HG02852 (cell line): ENCODE data around the gene CELF6.

Experiments
- ATAC-seq: cut with Tn5 transposase; IDR thresholded peaks from one replicate; pipeline ENCODE4 v1.9.1; 2021; ENCODE audit warnings: mild to moderate bottlenecking, moderate library complexity; ENCODE audit not compliant: unreplicated experiment

The CELF6 gene

DNA sequence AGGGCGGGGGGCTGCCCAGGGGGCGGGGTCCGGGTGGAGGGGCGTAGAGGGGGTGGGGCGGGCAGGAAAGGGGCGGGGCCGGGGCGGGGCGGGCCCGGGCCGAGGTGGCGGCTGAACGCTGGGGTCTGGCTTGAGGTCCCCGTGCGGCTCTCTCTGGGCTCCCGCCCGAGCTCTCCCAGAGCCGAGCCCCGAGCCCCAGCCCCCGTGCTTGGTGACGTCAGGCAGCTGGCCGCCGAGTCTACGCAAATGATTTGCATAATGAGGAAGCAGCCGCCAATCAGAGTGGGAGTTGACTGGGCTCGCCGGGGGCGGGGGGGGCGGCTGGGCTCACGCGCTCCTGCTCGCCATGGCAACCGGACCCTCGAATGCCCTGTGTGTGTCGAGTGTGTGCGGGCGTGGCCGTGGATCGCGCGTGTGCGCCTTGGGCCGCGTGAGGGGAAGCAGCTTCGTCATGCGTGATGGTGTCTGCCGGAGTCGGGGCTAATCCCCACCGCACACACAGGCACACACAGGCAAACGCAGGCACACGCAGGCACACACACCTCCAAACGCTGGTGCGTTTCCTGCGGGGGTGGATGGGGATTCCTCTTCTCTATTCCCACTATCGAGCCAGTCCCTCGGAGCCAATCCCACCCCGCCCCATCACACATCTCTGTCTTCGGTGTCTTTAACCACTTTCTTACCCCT is at the start of gene CELF6:
Gene CELF6 (minus strand): TSS at position 173 of the 687 bp plus-strand sequence. CDS start 283 bp downstream, outside the sequence.
- ATAC-seq: peak; percentile 68

DNA sequence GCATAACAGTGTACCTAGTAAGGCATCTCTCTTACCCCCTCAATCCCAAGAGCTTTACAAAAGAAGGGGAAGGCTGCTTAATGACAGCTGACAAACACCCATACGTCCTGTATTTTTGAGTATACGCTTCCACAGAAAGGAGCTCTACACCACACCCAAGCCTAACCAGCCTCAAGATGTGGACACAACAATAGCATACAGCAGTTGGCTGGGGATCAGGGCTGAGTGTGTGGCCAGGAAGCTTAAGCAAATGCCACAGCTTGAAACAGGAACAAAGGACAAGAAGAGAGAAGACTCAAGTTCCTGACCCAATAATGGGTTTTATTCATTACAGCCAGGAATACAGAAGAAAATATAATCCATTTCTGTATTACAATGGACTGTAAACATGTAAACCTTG is 48.9 kb upstream of the CELF6 start:
- ATAC-seq: no peak

- ATAC-seq: no peak
Measured at GRCh38 chr15:72368325-72368724, 48.4 kb upstream of the CELF6 start.

- peak; percentile 86 for ATAC-seq
Measured at GRCh38 chr15:72365844-72366243, 45.9 kb upstream of the CELF6 start.

DNA sequence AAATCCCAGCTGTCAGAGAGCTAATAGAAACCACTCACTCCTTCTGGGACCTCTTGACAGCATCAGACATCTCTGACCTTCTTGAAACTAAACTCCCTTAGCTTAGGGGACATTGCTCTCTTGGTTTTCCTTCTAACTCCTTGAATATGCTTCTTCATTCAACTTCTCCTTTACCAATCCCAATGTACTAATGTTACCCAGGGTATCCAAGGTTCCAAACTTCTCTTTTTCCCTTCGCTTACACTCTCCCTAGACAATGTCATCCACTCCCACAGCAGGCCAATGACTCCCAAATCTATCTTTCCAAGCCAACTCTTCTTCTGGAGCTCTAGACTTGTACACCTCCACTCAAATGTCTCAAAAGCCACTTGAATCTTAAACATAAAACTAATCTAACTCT is 41.2 kb upstream of the CELF6 start:
- ATAC-seq: no peak

DNA sequence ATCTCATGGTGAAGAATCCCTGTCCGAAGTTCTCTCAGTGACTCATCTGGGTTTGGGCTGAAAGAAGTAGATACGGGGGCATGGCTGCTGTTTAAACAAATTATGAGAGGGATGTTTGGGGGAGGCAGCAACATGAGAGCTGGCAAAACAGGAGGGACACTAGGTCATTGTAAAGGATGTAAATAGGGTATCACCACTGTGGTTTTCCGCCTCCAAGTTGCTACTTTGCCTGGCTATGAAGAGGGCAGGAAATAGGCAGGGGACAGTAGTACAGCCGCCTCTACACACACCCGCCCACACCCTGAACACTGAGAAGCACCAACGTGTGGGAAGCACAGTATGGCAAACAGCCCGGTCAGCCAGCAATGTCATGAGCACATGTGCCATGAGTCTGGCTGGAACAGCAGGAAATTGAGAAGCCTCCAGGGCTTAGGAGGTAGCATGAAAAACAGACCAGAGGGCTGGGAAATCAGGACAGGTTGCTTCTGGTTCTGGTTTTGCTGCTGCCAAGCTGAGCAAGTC is 38.8 kb upstream of the CELF6 start:
- ATAC-seq: peak; percentile 52

DNA sequence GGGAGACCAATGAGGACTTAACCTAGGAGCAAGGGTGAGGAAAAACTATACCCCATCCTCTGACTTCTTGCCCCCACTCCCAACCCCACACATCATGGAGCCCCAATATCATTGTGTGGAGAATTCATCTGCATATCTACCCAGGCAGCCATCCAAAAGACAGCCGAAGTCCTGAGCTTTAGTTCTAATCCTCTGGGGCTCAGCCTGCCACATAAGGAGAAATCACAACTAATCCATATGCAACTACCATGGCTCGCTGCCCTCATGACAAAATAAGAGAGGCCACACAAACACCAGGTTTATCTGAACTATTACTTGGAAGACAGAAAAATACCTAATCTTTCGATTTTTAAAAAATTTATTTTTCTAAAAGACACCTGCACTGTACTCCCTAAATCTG is 38.2 kb upstream of the CELF6 start:
- no peak for ATAC-seq

GRCh38 chr15:72354496-72354895 is 34.5 kb upstream of the CELF6 start:
- no peak for ATAC-seq

DNA sequence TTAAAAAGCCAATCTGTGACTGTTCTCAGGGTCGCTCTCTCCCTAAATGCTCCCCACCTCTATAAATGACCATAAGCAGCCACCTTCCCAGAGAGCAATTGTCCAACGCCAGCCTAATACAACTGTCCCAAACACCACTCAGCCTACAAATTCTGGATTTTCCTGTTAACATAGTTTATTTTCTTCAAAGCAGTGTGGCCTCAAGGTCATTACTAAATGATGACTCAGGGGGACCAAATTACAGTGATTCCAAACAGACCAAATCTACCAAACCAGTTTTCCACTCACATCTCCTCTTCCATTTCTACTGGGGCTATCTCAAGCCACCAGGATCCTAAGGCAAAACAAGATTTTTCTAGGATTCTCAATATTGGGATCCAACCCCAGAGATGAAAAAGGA is 33.3 kb upstream of the CELF6 start:
- no peak for ATAC-seq

DNA sequence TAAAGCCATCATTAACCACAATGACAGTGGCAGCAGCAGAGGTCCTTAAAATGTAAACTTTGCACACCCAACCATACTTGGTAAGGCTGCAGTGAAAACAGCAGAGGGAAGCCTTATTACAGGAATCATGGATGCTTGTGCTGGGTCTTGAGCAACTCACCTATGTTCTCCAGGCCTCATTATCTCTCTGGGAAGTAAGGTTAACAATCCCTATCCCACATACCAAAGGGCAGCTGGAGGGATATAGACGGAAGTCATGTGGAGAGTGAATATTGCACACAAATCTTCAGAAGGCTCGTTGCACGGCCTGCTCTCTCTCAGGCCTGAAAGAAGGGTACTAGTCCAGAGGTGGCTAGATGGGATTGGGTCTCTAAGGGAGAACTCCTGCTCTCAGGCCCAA is 25.8 kb upstream of the CELF6 start:
- ATAC-seq: no peak

GRCh38 chr15:72345280-72345679 is 25.3 kb upstream of the CELF6 start:
- no peak for ATAC-seq

- no peak for ATAC-seq
Measured at GRCh38 chr15:72344602-72345001, 24.6 kb upstream of the CELF6 start.

DNA sequence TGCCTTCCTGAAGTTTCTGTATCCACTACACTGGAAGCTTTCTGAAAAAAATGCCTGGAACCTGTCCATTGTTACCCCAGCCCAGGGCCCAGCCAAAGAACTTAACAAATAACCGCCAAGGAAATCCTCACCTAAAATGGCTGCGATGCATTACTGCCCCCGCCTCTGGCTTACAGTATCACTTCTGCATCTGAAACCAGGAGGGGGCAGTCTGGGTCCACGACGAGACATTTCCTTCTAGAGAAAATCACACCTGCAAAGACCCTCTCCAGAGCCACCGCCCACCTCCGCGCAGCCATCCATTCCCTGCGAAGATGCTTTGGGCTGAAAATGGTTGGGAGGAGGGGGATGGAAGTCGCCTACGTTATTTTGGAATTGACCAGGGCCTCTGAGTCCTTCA is 22.4 kb upstream of the CELF6 start:
- ATAC-seq: no peak

- no peak for ATAC-seq
Measured at GRCh38 chr15:72341361-72341760, 21.4 kb upstream of the CELF6 start.

DNA sequence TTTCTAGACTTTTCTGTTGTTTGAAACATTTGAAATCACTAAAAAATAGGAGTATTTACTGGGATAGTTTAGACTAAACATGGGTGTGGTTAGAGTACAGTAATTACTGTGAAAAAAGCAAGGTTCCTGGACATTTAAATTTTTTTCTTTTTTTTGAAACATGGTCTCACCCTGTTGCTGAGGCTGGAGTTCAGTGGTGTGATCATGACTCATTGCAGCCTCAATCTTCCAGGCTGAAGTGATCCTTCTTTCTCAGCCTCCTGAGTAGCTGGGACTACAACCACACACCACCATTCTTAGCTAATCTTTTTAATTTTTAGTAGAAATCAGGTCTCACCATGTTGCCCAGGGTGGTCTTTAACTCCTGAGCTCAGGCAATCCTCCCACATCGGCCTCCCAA is 20.4 kb upstream of the CELF6 start:
- ATAC-seq: no peak

GRCh38 chr15:72339777-72340177 is 19.8 kb upstream of the CELF6 start:
- no peak for ATAC-seq

DNA sequence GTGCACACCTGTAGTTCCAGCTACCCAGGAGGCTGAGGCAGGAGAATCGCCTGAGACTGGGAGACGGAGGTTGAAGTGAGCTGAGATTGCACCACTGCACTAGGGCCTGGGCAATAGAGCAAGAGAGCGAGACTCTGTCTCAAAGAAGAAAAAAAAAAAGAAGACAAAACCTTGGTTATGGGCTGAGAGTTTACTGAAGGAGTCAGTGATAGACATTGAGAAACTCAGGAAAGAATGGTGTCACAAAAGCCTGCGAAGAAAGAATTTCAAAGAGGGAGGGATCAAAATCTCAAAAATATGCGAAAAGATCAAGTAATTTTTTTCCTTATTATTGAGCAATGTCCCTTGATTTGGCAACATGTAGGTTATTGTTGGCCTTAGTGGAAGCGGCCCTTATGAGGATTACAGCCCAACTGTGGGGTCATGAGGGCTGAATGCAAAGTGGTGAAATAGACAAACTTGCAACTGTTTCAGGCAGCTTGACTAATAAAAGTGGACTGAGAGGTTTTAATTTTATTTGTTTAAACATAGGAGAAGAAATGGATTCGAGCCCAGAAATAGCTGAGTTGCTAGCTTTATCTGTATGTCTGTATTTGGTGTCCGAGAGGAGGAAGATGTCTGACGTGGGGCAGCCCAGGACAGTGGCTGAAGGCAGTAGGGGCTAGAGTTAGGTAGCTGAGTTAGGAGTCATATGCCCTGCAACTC is 18.8 kb upstream of the CELF6 start:
- no peak for ATAC-seq

DNA sequence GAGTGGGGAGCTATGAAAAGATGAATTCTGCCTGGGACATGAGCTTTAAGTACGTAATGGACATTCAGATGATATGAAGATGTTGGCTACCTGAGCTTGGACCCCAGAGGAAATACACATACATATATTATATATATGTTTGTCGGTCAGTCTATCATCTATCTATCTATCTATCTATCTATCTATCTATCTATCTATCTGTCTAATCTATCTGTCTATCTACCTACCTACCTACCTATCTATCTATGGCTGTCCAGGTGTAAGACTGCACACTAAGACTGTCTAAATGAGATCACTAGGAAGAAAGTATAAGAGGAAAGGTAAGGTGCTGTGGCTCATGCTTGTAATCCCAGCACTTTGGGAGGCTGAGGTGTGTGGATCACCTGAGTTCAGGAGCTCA is 18.2 kb upstream of the CELF6 start:
- ATAC-seq: no peak

DNA sequence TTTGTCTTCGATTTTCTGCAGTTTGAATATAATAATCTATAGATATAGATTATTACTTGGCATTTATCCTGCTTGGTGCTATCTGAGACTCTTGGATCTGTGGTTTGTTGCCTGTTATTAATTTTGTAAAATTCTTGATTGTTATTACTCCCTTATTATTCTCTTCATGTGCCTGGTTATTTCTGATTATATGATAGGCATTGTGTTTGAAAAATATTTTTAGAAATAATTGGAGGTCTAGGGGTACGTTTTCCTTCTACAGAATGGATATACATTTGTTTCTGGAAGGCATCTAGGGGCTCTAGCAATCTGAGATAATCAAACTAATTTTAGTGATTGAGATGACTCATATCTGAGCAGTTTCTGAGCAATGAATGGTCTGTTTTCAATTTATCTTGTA is 14.9 kb upstream of the CELF6 start:
- ATAC-seq: no peak

DNA sequence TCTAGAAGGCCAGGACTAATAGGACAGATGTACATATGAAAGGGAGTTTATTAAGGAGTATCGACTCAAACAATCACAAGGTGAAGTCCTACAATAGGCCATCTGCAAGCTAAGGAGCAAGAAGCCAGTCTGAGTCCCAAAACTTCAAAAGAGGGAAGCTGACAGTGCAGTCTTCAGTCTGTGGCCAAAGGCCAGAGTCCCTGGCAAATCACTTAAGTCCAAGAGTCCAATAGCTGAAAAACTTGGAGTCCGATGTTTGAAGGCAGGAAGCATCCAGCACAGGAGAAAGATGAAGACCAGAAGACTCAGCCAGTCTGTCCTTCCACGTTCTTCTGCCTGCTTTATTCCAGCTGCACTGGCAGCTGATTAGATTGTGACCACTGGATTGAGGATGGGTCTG is 11.1 kb upstream of the CELF6 start:
- no peak for ATAC-seq

DNA sequence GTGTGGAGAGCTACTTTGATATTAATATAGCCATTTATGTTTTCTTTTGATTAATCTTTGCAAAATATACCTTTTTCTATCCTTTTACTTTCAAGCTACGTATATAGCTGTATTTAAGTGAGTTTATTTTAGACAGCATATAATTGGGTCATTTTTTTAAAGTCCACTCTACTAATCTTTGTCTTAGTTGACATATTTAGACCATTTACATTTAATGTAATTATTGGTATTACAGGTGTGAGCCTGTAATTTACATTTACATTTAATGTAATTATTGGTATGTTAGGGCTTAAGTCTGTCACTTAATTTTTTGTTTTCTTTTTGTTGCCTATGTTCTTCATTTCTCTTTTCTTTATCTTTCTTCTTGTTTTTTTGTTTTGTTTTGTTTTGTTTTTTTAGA is 3.8 kb upstream of the CELF6 start:
- no peak for ATAC-seq

DNA sequence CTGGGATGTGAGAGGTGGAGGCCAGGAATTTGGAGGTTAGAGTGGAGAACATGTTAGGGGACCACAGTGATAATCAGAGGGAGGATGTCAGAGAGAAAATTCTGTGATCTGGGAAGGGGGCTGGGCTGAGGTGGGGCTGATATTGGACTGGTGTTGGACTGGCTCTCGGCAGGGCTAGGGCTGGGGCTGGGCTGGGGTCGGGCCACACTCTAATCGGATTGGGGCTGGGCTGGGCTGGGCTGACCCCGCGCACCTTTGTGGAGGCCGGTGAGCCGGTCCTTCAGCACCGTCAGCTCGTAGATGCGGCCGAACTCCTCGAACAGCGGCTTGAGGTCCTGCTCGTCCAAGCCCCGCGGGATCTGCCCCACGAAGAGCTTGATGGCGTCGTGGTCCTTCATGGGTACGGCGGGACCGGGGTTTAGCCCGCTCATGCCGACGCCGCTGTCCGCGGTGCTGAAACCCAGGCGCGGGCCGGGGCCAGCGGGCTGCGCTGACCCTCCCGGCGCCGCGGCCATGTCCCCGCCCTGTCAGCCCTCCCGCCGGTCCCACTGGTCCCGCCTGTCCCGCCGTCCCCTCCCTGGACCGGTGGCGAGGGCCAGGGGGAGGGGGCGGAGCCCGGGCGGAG is 485 bp downstream of the CELF6 start:
- peak; percentile 25 for ATAC-seq
